Thyroid gland (tissue), 4 donors: ENCODE results near the gene ZNF70. TPM values are rescaled to one million over a fixed set of nuclear protein-coding genes. Genes with fewer than 3 reads are reported as not detected.

Source experiments
- DNase-seq, 2 donors: peaks; one replicate each; pipeline ENCODE4 v3.0.0-alpha.2; 2019
- H3K27ac ChIP-seq, 3 donors: fragments of 200-600 bp; sonication (generic); 1 replicate in 2 of 3; 2 replicates in 1 of 3; pipeline ENCODE4 v1.5.1; 2016 to 2019; ENCODE audit warnings: mild to moderate bottlenecking in 1 of 3, moderate library complexity in 1 of 3
- H3K27me3 ChIP-seq: fragments of 200-600 bp; sonication (generic); one replicate; pipeline ENCODE4 v1.5.1; 2019
- H3K36me3 ChIP-seq, 2 donors: fragments of 200-600 bp; sonication (generic); one replicate each; pipeline ENCODE4 v1.5.1; 2016 to 2019
- H3K4me1 ChIP-seq, 2 donors: fragments of 200-600 bp; sonication (generic); one replicate each; pipeline ENCODE4 v1.5.1; 2017 to 2019
- H3K4me3 ChIP-seq, 3 donors: fragments of 200-600 bp; sonication (generic); replicated peaks in 1 of 3; 1 replicate in 2 of 3; 2 replicates in 1 of 3; pipeline ENCODE4 v1.5.1; 2016; ENCODE audit warnings: mild to moderate bottlenecking in 1 of 3
- H3K9me3 ChIP-seq: fragments of 200-600 bp; sonication (generic); one replicate; pipeline ENCODE4 v1.5.1; 2017
- CTCF ChIP-seq, 6 experiments: fragments of 200-600 bp in 3 of 6; fragments of 450-650 bp in 3 of 6; sonication (generic) in 3 of 6; IDR thresholded peaks; one replicate each; pipeline ENCODE4 v1.5.1; 2016 to 2019; ENCODE audit warnings: antibody characterized with exemption in 6 of 6, mild to moderate bottlenecking in 2 of 6, inconsistent platforms in 1 of 6, moderate library complexity in 1 of 6
- POLR2A ChIP-seq, 2 donors: fragments of 450-650 bp; IDR thresholded peaks; one replicate each; pipeline ENCODE4 v1.6.1; 2017; ENCODE audit warnings: antibody characterized with exemption in 2 of 2, mild to moderate bottlenecking in 2 of 2, moderate library complexity in 1 of 2
- WGBS, 2 donors: methylation state at CpG; one replicate each; pipeline ENCODE4 v1.1.5; 2017; 5-methylcytosine and 5-hydroxymethylcytosine counted together
- intact Hi-C: fragments of 100-400 bp; cut with DNase I; formaldehyde crosslinking; loops from one replicate; pipeline ENCODE4 v1.15.1; 2023
- total RNA-seq, 4 donors: library from RNA; depleted of rRNA; stranded (reverse); fragments of >200 nt; gene quantifications; one replicate each; pipeline ENCODE4 v1.2.3, GENCODE V29; 2016

Gene ZNF70
- total RNA-seq, 4 donors from 2014 or later = 5.0 to 10.7 (median 7.4) TPM

GRCh38 chr22:23779083-23779482 lies 28.2 kb upstream of the ZNF70 start:
- H3K36me3 ChIP-seq = no peaks in the 10 kb centered on the region
- no peak overlapping the region for H3K4me3 ChIP-seq
- H3K27me3 ChIP-seq = no peaks in the 10 kb centered on the region
- H3K4me1 ChIP-seq = no peaks in the 10 kb centered on the region
- TF ChIP-seq POLR2A (IDR thresholded peaks at IDR 0.05) (no peak), CTCF (IDR thresholded peaks at IDR 0.05) (no peak)
- whole genome bisulfite sequencing, 2 donors = 100% methylated on average over 1 of the region's 16 CpGs; no CpG with 5 or more reads in 1 of the 2 donors
- no peaks in the 10 kb centered on the region for H3K9me3 ChIP-seq
- no peak overlapping the region for H3K27ac ChIP-seq
- intact Hi-C loops = no loop called here
- DNase-seq = no peak

- no peaks in the 10 kb centered on the region for H3K36me3 ChIP-seq
- H3K27ac ChIP-seq = no peak overlapping the region
- no peaks in the 10 kb centered on the region for H3K9me3 ChIP-seq
- DNase-seq = no peak
- H3K4me3 ChIP-seq = no peak overlapping the region
- WGBS, 2 donors = 86 to 92% methylated on average over 3 of the region's 3 CpGs
- TF ChIP-seq CTCF (IDR thresholded peaks at IDR 0.05) (no peak), POLR2A (IDR thresholded peaks at IDR 0.05) (no peak)
- no peaks in the 10 kb centered on the region for H3K4me1 ChIP-seq
- intact Hi-C loops = no loop called here
- no peaks in the 10 kb centered on the region for H3K27me3 ChIP-seq
Observed at GRCh38 chr22:23778577-23778900, 27.6 kb upstream of the ZNF70 start.

- no peaks in the 10 kb centered on the region for H3K9me3 ChIP-seq
- 82% methylated on average over 9 to 10 of the region's 11 CpGs for WGBS, 2 donors
- no peaks in the 10 kb centered on the region for H3K36me3 ChIP-seq
- no peaks in the 10 kb centered on the region for H3K27me3 ChIP-seq
- no peak overlapping the region for H3K4me3 ChIP-seq
- H3K27ac ChIP-seq = no peak overlapping the region
- intact Hi-C loops = no loop called here
- peaks cover 3 to 4% of the 10 kb centered on the region in 2 donors for H3K4me1 ChIP-seq
- DNase-seq = no peak
- TF ChIP-seq CTCF (IDR thresholded peaks at IDR 0.05) (no peak), POLR2A (IDR thresholded peaks at IDR 0.05) (no peak)
Observed at GRCh38 chr22:23777776-23778576, 27.1 kb upstream of the ZNF70 start.

GRCh38 chr22:23775779-23776375 lies 25.0 kb upstream of the ZNF70 start:
- intact Hi-C loops = no loop called here
- no peaks in the 10 kb centered on the region for H3K9me3 ChIP-seq
- H3K4me3 ChIP-seq = no peak overlapping the region
- H3K27me3 ChIP-seq = no peaks in the 10 kb centered on the region
- no peak for DNase-seq
- 81 to 92% methylated on average over 3 of the region's 3 CpGs for WGBS, 2 donors
- no peak for TF ChIP-seq POLR2A (IDR thresholded peaks at IDR 0.05)
- TF ChIP-seq CTCF (IDR thresholded peaks at IDR 0.05) = no peak
- peaks cover 5 to 8% of the 10 kb centered on the region in 2 donors for H3K4me1 ChIP-seq
- no peaks in the 10 kb centered on the region for H3K36me3 ChIP-seq
- no peak overlapping the region for H3K27ac ChIP-seq

- H3K27me3 ChIP-seq = no peaks in the 10 kb centered on the region
- WGBS, 2 donors = 78 to 89% methylated on average over 2 of the region's 2 CpGs
- H3K36me3 ChIP-seq = no peaks in the 10 kb centered on the region
- peaks cover 5 to 8% of the 10 kb centered on the region in 2 donors for H3K4me1 ChIP-seq
- H3K9me3 ChIP-seq = no peaks in the 10 kb centered on the region
- H3K27ac ChIP-seq = no peak overlapping the region
- H3K4me3 ChIP-seq = no peak overlapping the region
- intact Hi-C loops = no loop called here
- no peak for DNase-seq
- TF ChIP-seq CTCF (IDR thresholded peaks at IDR 0.05) (no peak), POLR2A (IDR thresholded peaks at IDR 0.05) (no peak)
Observed at GRCh38 chr22:23774922-23775436, 24.1 kb upstream of the ZNF70 start.
